NCI-H510A treated with DMSO at 0.1 percent for 48 hours (cell line): ENCODE data around the gene CLSTN2.

Experiments
- DNase-seq: peaks from one replicate; lab custom pipeline; 2025; lab: John Stamatoyannopoulos, UW

Gene CLSTN2

DNA sequence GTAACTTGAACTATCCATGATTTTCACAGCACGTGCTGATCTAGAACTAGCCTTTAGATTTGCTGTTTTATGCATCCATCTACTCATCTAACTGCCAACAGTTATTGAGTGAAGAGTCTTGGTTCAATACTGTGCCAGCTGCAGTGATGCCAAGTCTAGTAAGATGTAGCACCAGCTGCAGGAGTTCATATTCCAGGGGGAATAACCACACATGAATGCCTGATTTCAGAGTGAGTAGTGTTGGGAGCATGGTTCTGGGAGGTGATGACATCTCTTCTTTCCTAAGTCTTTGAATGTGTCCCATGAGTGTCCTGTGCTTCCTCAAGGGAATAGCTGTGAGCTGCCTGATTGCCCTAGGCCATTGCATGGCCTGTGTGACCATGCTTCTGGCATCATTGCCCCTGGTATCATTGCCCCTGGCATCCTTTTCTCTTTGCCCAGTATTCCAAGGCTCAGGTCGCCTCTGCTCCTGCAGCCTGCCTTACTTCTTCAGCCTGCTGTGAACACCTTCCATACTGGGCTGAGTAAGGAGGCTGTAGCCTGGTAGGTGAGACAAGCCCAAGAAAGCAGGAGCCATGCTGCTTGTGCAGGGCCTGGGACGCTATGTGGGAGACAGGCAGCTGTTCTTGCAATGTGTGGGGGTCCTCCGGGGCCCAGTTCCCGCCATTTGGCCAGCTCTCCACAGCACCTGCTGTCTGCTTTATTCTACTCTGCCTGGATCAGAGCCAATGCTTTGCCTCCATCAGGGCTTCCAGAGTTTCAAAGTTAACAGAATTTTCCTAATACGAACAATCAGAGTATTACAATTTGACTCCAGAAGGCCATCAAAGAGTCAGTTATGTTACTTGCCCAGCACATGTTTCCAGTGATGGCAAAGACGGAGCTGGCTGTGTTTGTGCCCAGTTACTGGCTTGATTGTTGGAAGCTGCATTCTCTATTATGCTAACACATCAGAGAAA is 73.2 kb downstream of the CLSTN2 start:
- no peak for DNase-seq

- DNase-seq: no peak
These were observed 75.4 kb downstream of the CLSTN2 start for GRCh38 chr3:140010391-140010790.

DNA sequence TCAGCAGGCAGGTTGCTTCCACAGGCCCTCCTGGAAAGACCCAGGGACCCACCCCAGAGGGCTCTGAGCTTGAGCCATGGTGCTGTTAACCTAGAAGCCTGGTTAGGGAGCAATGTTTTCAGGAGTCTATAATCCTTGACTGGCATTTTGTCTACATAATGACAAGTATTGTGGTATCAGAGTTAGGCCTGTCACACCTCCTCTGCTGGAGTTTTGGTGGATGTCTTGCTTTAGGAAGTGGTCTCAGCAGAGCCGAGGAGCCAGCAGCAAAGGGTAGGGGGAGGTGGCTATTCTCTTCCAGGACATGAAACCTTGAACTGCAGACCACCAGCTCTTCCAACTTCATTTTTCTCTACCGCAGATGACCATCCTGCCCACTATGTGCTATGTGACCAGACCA is 76.1 kb downstream of the CLSTN2 start:
- DNase-seq: no peak

DNA sequence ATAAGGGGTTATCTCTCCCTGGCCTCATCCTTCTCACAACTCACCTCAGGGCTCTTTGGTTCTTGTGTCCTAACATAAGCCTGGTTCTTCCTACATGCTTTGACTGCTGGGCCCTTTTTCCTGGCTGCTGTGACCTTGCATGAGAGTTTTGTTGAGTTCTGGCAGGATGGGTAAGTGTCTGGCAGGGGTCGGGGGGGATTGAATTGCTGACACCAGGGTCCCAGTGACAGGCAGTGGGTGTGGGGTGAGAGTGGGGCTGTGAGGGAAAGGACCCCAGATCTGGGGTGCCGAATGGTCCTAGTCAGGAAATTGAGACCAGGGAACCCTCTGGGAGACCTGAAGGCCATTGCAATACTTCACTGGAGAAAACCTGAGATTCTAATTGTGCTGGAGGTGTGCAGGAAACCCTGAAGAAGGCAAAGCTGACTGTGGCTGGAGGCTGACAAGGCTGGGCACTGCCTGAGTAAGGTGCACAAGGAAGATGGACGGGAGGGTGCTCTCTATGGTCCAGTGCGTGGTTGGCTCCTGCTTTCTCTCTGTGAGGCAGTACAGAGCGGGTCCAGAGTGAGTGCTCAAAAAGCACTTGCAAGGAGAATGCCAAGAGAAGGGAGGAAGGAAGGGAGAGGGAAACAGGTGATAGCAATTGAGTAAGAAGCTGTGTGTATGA is 76.8 kb downstream of the CLSTN2 start:
- no peak for DNase-seq

- DNase-seq: no peak
These were observed 78.2 kb downstream of the CLSTN2 start for GRCh38 chr3:140013220-140013619.

DNA sequence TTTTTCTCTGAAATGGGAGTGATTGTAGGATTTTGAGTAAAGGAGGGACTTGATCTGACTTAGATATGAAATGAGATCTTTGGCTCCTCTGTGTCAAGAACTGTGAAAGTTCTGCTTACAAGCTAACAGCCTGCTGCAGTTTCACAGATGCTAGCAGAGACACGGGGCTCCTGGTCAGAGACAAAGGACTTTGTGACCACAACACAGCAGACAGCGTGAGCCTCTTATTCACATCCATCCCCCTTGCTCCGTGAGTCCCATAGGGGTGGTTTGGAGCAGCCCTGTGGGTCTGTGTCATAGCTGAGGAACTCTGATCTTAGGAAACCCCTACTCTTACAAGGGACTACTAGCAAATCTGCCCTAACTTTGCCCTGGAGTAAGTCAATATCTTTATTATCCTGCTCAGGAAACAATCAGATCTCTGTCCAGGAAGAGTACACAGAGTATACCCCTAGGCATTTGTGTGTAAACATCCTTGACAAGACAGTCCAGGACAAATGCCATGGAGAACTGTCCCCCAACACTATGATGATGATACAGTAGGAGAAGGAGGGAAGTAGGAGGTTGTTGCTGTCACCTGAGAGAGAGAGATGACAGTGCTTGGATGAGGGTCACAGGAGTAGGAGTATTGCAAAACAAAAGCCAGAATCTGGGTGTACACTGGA is 80.0 kb downstream of the CLSTN2 start:
- no peak for DNase-seq

- DNase-seq: no peak
These were observed 80.8 kb downstream of the CLSTN2 start for GRCh38 chr3:140015741-140016140.

- DNase-seq: no peak
These were observed 83.6 kb downstream of the CLSTN2 start for GRCh38 chr3:140018556-140018955.

DNA sequence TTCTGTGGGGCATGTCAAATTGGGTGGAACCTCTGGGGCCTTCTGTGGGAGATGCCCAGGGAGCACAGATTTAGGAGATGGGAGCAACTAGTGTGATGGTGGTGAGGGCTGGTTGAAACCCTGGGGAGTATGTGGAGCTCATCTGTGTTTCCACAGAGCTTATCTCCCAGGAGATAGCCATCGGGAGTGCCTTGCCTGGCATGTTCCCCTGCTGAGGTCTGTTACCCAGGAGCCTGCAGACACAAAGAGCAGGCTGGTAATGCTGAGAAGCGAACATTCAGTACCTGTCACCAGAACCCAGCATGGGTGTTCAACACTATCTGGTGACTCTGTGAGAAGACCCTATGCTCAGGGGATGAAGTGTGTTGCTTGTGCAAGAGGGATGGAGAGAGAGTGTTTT is 85.0 kb downstream of the CLSTN2 start:
- no peak for DNase-seq

DNA sequence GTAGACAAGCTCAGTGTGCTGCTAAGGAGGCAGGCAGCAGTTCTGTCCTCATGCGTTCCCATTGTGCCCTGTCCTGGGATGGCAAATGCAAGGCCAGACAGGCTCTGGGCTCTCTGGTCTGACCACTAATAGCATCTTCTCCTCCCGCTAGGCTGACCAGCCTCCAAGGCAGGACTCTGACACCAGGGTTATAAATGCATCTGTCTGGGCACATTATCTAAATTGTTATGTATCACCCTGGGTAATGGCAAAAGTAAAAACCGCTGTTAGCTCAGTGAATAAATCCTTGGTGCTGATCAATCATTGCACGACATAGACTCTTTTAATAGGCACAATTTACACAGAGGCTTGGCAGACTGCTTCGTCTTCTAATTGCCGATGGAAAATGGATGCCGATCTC is 85.6 kb downstream of the CLSTN2 start:
- DNase-seq: no peak

DNA sequence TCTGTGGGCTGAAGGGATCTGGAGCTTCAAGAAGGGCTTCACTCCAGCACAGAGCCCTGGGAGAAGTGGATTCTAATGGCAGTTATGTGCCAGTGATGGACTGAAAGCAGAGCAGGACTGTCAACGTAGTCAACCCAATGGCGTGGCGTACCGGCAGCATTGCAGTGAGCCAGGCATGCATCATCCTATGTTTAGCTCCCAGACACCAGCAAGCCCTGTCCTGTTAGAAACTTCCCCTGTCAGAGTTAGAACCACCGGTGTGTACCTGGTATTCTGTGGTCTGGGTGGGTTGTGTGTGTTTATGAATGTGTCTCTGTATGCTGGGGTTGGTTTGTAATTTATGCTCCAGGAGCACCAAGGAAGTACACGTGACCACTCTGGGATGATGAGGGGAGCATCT is 86.3 kb downstream of the CLSTN2 start:
- DNase-seq: no peak

GRCh38 chr3:140022066-140022770 is 87.2 kb downstream of the CLSTN2 start:
- DNase-seq: no peak

GRCh38 chr3:140023616-140024530 is 88.9 kb downstream of the CLSTN2 start:
- no peak for DNase-seq

- DNase-seq: no peak
These were observed 96.2 kb downstream of the CLSTN2 start for GRCh38 chr3:140031170-140031569.

- DNase-seq: no peak
These were observed 99.1 kb downstream of the CLSTN2 start for GRCh38 chr3:140034058-140034457.

GRCh38 chr3:140035871-140036270 is 100.9 kb downstream of the CLSTN2 start:
- no peak for DNase-seq

- DNase-seq: no peak
These were observed 115.4 kb downstream of the CLSTN2 start for GRCh38 chr3:140050396-140050795.

- no peak for DNase-seq
These were observed 116.3 kb downstream of the CLSTN2 start for GRCh38 chr3:140051019-140051957.

DNA sequence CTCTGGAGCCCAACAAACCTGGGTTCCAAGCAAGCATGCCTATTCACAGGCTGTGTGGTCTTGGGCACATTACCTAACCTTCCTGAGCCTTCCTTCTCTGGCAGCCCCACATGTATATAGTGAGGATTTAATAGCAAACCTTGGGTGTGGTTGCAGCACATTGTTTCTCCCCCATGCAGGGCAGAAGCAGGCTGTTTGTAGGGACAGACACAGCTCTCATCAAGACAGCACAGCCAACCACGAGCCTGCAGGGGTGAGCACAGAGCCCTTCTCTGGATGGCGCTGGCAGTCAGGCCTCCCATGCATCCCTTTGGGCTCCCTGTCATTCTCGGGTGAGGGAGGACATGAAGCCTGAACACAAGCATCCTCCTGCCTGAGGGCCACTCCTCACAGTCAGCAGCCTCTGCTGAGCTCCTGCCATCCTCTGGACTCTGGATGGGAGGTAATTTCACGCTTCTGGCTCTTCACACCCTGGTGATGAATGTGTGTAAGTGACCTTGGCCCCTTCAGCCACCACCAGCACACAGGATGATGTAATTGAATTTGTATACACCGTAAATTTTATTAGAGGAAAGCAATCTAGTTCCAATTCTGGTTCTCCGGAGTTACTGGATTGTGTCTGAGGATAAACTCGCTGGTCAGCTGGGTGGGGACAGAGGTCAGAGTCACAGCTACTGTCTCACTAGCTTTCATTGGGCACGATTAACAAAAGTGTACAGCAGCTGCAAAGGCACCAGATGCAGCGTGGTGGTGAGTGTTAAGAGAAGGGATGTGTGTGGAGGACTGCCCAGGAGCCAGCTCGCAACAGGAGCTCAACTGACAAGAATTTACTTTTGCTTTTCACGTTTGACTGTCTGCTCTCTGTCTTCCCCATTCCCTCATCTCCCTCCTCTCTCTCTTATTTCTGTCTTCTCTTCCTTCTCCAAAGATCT is 118.1 kb downstream of the CLSTN2 start:
- no peak for DNase-seq
